Inflammatory macrophage treated with lipopolysaccharide for 1 hour (primary cell): ENCODE results near the gene ENOX1.

Experiments used
- DNase-seq, 2 donors: peaks; one replicate each; pipeline ENCODE4 v3.0.0-alpha.2; 2020 to 2022

The ENOX1 gene

GRCh38 chr13:43664700-43665191 is 122.0 kb downstream of the ENOX1 start:
- no peak for DNase-seq

DNA sequence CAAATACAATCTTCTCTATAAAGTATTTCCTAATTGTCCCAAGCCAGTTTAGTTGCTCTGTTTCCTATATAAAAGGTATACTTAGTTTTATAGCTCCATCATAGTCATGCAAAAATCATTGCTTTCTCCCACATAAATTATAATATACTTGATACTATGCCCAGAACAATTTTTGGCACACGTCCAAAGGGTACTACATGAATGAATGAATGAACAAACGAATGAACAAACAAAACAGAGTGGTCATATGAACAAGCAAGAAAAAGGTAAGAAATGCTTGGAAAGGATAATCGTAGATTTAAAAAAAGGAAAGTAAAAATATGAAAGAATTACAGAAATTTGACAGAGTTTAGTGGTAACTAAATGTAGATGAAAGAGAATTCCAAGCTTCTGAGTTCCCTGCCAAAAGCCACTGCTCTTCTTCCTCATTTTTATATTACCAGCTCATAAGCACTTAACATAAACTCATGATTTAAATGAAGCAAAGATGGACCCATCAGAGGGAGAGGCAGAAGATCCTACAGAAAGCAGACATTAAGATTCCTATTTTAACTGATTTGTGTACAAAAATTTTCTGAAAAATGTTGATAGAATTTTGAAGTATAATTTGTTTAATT is 123.2 kb downstream of the ENOX1 start:
- no peak for DNase-seq

GRCh38 chr13:43662976-43663375 is 123.8 kb downstream of the ENOX1 start:
- no peak for DNase-seq

DNA sequence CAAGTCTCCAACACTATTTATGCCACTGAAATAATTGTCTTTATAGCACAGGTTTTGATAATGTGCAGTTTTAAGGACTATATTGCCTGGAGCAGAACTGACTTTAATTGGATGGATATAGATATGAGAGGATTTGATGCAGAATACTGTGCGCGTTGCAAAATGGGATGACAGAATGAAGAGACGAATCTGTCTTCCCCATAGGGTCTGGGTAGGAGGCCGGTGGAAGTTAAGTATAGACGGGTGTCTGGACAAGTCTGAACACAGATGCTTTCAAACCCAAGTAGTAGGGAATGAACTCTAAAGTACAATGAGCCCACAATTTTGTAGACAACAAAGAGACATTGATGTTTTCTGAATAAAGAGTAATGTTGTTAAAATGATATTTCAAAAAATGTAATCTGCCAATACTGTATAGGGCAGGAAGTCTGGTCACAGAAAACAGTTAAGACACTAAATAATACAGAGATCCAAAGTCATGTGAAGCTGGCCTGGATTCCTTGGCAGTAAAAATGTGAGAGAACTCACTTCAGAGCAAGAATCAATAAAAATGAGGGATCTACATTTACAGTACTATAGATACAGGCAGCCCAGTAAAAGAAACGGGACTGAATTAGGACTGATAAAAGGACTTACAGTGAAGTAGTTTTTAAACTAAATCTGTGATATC is 125.5 kb downstream of the ENOX1 start:
- no peak for DNase-seq

DNA sequence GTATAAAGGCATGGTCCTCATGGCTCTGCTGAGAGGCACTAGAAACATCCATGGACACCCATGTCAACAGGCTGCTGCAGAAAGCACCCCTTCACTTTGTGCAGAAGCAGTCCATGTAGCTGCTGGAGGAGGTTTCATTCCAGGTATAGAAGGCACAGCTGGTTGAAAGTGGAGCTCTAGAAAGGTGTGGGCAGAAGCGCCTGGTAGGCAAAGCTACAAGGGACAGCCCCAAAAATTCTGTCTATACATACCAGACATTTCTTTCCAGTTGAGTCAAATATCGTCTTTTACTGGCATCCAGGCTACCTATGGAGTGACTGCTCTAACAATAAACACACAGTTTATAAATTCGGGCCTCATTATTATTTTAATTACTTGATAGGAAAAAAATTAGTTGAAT is 129.3 kb downstream of the ENOX1 start:
- no peak for DNase-seq

DNA sequence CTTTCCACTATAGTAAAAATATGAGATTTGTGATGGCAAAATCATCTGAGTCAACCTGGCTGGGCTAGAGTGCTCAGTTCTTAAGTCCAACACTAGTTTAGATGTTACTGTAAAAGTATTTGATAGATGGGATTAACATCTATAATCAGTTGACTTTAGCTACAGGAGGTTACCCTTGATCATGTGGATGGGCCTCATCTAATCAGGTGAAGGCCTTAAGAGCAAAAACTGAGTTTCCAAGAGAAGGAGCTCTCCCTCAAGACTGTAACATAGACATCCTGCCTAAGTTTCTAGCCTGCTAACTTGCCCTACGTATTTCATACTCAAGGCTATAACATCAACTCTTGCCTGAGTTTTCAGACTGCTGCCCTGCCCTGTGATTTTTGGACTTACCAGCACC is 132.8 kb downstream of the ENOX1 start:
- DNase-seq, result no peak

GRCh38 chr13:43653395-43653794 is 133.4 kb downstream of the ENOX1 start:
- no peak for DNase-seq

- DNase-seq, result no peak
Measured at GRCh38 chr13:43652760-43653159, 134.0 kb downstream of the ENOX1 start.

DNA sequence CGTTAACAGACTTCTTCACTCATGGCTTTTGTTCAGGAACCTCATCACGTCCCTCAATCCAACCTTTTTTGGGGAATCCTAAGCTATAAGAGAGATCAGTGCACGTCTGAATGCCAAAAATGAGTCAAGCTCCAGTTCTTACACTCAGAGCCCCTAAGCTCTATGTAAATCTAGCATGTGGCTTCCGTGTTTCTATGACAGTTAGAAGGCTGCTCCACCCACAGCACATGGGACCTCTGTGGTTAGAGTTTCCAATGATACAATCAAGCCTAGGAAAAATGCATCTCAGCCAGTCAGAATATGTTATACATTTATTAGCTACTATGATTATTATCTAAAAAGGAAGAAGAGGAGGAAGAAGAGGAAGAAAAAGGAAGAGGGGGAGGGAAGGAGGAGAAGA is 135.9 kb downstream of the ENOX1 start:
- no peak for DNase-seq

- DNase-seq, result no peak
Measured at GRCh38 chr13:43648733-43649132, 138.0 kb downstream of the ENOX1 start.

GRCh38 chr13:43647471-43647870 is 139.3 kb downstream of the ENOX1 start:
- DNase-seq, result no peak

GRCh38 chr13:43640476-43640875 is 146.3 kb downstream of the ENOX1 start:
- no peak for DNase-seq

DNA sequence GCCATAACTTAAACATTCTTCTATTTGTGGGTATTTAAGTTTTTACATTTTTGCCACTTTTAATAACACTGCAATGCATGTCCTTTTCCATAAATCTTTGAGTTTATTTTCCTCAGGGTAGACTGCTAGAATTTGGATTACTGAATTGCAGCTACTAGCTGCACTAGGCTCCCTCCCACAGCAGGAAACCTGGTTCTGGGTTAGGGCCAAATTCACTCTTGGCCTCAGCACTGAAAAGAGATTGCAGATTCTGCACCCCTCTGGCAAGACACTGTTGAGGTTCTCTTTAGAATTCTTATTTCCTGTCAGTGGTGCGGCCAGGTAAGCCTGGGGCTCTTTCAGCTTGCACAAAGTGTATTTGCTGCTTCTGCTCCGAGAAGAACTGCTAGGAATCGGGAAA is 155.7 kb downstream of the ENOX1 start:
- DNase-seq, result no peak

DNA sequence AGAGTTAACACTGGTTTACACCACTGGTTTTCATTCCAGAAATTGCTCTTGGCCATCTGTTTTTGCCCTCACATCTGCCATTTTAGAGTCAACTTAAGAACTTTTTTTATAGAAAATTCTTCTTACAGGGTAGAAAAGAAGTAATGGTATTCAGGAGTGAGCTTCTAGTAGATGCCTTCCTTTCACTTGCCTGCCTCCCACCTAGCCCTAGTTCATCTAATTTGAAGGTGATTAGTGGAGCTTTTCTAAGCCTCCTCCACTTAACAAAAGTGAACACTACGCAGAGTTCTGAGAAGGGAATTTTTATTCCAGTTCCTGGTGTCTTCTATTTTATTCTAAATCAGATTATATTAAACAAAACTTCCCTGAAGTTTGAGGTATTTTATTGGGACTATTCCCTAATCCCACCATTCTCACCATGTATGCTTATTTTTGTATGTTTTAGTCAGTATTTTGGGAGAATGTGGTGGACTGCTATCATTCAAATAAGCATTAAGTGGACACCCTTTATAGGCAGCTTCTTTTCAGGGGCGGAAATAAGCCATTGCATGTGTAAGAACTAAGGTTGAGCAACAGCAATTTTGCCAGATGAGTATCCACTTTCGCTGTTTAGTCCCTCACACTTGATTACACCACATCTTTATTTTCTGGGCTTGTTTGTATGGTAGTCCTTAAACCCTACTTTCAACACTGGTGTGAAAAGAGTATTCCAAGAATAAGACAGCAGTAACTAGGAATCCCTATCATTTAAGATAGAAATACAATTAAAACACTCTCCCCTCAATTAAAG is 156.9 kb downstream of the ENOX1 start:
- DNase-seq, result no peak

DNA sequence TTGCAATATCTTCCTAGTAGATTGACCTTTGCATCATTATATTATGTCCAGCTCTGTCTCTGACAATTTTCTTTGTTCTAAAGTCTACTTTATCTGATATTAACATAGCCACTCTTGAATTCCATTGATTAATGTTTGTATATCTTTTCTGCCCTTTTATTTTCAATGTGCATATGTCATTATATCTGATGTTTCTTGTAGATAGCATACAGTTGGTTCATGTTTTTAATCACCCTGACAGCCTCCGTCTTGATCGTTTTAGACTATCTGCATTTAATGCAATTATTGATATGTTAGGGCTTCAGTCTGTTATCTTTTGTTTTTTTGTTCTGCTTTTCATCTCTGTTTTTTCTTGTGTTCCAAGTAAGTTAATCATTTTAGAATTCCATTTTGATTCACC is 159.8 kb downstream of the ENOX1 start:
- DNase-seq, result no peak

DNA sequence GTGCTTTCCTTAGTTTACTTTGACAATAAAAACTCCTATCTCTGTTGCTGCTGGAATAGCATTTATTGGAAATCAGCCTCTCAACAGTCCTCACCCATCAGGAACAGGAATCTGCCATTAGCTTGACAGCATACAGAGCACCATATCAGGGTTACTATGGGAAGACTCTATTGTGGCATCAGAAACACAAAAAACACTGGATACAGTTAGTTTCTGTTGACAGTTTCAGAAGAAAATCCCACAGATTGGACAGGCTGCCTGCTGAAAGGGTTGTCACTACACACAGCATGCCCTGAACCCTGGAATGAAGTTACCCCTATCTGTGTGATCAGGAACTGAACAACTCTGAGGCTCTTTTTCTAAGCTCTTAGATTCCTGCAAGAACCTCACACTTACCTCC is 172.7 kb downstream of the ENOX1 start:
- DNase-seq, result no peak

- DNase-seq, result no peak
Measured at GRCh38 chr13:43611281-43612273, 175.2 kb downstream of the ENOX1 start.

DNA sequence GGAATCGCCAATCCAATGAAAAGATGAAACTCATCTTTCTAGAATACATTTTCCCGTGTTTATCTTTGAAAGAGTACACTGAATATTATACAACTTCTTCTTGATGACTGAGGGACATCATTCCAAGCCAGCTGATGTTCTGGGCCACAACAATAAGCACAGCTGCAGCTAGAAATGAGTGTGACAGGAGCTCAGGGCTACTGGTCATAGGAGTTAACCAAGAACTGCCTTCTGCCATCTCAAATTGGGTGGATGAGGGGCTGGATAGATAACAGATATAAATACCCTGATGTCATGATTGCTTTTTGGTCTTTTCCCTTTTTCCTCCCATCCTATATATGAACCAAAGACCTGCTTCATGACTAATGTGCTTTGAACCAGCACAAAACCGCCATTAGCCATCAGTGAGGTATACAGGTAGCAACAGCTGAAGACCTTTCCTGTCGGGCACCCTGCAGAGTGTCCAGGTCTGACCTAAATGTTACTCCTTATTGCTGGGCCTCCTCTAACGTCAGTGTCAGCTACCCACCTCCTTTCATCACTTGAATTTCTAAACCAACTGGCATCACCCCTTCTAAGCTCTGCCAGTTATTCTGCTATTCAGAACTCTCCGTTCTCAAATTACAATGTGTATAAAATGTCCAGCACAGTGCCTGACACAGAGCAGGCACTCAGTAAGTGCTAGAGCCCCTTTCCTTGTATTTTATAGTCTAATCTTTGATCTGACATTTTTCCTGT is 178.2 kb downstream of the ENOX1 start:
- no peak for DNase-seq

DNA sequence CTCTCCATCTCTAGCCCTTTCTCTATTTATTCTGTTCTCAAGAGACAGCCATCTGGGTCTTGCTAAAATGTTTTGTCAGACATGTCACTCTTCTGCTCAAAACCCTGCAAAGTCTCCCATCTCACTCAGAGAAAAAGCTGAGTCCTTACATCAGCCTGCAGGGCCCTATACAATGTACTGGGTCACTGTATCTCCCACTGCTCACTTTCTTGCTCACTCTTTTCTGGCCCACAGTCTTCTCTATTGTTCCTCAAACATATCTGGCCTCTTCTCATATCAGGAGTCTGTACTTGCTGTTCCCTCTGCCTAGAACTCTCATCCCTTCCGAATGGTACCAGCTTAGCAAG is 189.2 kb downstream of the ENOX1 start:
- DNase-seq, result no peak

DNA sequence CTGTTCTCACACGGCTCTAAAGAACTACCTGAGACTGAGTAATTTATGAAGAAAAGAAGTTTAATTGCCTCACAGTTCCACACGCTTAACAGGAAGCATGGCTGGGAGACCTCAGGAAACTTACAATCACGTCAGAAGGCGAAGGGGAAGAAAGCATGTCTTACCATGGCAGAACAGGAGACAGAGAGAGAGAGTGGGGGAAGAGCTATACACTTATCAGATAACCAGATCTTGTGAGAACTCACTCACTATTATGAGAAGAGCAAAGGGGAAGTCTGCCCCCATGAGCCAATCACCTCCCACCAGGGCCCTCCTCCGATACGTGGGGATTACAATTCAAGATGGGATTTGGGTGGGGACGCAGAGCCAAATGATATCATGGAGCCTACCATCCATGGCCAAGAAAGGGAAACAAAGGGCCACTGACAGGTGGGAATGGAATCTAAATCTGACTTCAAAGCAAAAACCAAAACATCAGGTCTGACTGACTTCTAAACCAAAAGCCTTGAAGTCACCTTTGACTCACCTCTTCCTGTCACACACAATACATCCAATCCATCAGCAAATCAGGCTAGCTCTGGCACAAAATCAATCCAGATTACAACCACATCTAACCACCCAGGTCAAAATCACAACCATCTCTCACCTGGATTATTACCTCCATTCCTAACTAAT is 189.7 kb downstream of the ENOX1 start:
- no peak for DNase-seq

- DNase-seq, result no peak
Measured at GRCh38 chr13:43596006-43596405, 190.8 kb downstream of the ENOX1 start.

DNA sequence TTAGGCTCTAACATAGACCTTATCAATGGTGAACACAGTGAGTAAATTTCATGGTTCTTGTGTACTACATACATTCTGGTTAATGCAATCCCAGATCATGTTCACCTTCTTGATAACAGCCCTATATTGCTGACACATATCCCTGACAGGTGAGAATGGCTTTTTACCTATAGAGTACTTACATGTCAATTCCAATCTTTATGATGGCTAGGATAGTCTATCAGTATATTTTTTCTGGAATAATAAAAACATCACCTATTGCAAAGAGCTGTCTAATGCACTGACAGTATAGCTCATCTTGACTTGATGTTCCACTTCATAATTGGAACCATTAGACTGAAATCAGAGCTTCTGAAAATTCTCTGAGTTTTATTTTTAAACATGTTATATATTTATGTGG is 199.4 kb downstream of the ENOX1 start:
- DNase-seq, result no peak
